Suprapubic skin (tissue), 4 donors: Measurements from ENCODE around the gene CIART. TPM values are rescaled to one million over a fixed set of nuclear protein-coding genes. Genes with fewer than 3 reads are reported as not detected.
"Not testable (repeated sequence)": the region's sequence is repeated elsewhere in the genome, so short reads cannot be mapped to it uniquely, and the experiment has no call there.

Source experiments
- DNase-seq, 2 donors: peaks; one replicate each; pipeline ENCODE4 v3.0.0-alpha.2; 2019; ENCODE audit warnings: low spot score in 2 of 2
- H3K27ac ChIP-seq: fragments of 200-600 bp; sonication (generic); one replicate; pipeline ENCODE4 v1.5.1; 2019
- H3K27me3 ChIP-seq: fragments of 200-600 bp; sonication (generic); one replicate; pipeline ENCODE4 v1.5.1; 2019
- H3K36me3 ChIP-seq: fragments of 200-600 bp; sonication (generic); one replicate; pipeline ENCODE4 v1.5.1; 2019
- H3K4me1 ChIP-seq: fragments of 200-600 bp; sonication (generic); one replicate; pipeline ENCODE4 v1.5.1; 2019
- H3K4me3 ChIP-seq: fragments of 200-600 bp; sonication (generic); one replicate; pipeline ENCODE4 v1.5.1; 2019; ENCODE audit warnings: mild to moderate bottlenecking
- H3K9me3 ChIP-seq: fragments of 200-600 bp; sonication (generic); one replicate; pipeline ENCODE4 v1.5.1; 2019
- CTCF ChIP-seq, 2 donors: fragments of 200-600 bp in 1 of 2; fragments of 450-650 bp in 1 of 2; sonication (generic) in 1 of 2; IDR thresholded peaks; one replicate each; pipeline ENCODE4 v1.5.1; 2016 to 2019; ENCODE audit warnings: antibody characterized with exemption in 2 of 2, mild to moderate bottlenecking in 1 of 2, moderate library complexity in 1 of 2
- EP300 ChIP-seq: sonication (generic); formaldehyde crosslinking; IDR thresholded peaks from one replicate; pipeline ENCODE4 v1.6.1; 2017; ENCODE audit warnings: antibody characterized with exemption
- POLR2A ChIP-seq, 2 donors: fragments of 450-650 bp; IDR thresholded peaks; one replicate each; pipeline ENCODE4 v1.6.1; 2017; ENCODE audit warnings: antibody characterized with exemption in 2 of 2, mild to moderate bottlenecking in 2 of 2, moderate library complexity in 2 of 2
- POLR2AphosphoS5 ChIP-seq, 3 donors: sonication (generic); formaldehyde crosslinking; IDR thresholded peaks; one replicate each; pipeline ENCODE4 v1.6.1; 2017; ENCODE audit warnings: antibody characterized with exemption in 3 of 3
- whole genome bisulfite sequencing: methylation state at CpG from one replicate; pipeline ENCODE4 v1.1.5; 2018; 5-methylcytosine and 5-hydroxymethylcytosine counted together
- total RNA-seq, 4 donors: library from RNA; depleted of rRNA; stranded (reverse); fragments of >200 nt; gene quantifications; one replicate each; pipeline ENCODE4 v1.1.0, GENCODE V29; 2016

The CIART gene
- total RNA-seq: 10 to 100 TPM; 15.8 to 37.4 (median 28.1) TPM

DNA sequence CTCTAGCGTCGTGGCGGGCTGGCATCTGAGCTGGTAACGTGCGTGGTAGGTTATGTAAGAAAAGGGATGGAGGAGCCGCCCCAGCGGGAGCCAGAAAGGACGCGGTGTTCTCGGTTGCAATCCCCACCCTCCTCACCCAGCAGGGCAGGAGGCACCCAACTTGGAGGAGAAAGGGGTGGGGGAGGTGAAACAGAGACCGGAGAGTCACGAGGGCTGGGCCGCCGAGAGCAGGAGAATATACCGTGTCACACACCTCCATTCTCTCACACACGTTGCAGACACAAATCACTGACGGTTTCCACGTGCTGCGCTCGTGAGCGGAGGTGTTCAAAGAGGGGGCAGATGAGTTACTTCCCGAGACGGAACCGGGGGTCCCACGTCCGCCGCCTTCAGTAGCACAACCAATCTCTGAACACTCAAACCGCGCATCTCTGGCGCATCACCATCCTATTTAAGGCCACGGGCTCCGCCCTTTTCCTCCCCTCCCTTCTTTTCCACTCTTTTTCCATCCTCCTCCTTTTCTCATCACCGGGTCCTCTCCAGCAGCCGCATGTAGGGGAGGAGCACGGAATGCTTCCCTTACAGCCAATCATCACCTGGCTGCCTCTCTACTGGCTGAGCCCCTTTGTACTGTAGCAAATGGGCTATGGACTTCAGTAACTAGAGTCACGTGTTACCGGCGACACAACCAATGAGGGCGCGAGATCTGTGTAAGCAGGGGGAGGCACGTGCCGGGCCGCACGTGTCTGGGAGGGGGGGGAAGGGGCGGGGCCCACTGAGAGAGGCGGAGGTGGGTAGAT is at the start of gene CIART:
Gene CIART, plus strand, starts transcription at position 797 of the 800 bp plus-strand sequence. CDS start 714 bp downstream, outside the sequence.
- H3K27me3 ChIP-seq: no peaks in the 10 kb centered on the region
- H3K4me3 ChIP-seq: peak within 1 kb of the TSS; percentile 48
- peak within 1 kb of the TSS; percentile 98 for H3K27ac ChIP-seq
- no peak for TF ChIP-seq CTCF (IDR thresholded peaks at IDR 0.05)
- peak in 2 of 3 donors; percentile 56 to 84 for TF ChIP-seq POLR2AphosphoS5 (IDR thresholded peaks at IDR 0.05)
- peak; percentile 72 for TF ChIP-seq EP300
- peak in 1 of 2 donors; percentile 16 for TF ChIP-seq POLR2A (IDR thresholded peaks at IDR 0.05)
- peaks cover 22% of the 10 kb centered on the region for H3K36me3 ChIP-seq
- H3K9me3 ChIP-seq: no peaks in the 10 kb centered on the region
- under 1% methylated on average over 46 of the region's 46 CpGs for WGBS
- peak; percentile 97 for DNase-seq
- peaks cover 29% of the 10 kb centered on the region for H3K4me1 ChIP-seq

GRCh38 chr1:150232921-150233320 is 49.4 kb upstream of the CIART start:
- H3K9me3 ChIP-seq, H3K27me3 ChIP-seq, H3K4me3 ChIP-seq, H3K27ac ChIP-seq: not testable (repeated sequence)
- Histone ChIP-seq H3K36me3 (peaks cover 13% of the 10 kb centered on the region), H3K4me1 (peaks cover 21% of the 10 kb centered on the region)
- WGBS: 92% methylated on average over 10 of the region's 10 CpGs
- peak in 1 of 2 donors; percentile 44 for DNase-seq

DNA sequence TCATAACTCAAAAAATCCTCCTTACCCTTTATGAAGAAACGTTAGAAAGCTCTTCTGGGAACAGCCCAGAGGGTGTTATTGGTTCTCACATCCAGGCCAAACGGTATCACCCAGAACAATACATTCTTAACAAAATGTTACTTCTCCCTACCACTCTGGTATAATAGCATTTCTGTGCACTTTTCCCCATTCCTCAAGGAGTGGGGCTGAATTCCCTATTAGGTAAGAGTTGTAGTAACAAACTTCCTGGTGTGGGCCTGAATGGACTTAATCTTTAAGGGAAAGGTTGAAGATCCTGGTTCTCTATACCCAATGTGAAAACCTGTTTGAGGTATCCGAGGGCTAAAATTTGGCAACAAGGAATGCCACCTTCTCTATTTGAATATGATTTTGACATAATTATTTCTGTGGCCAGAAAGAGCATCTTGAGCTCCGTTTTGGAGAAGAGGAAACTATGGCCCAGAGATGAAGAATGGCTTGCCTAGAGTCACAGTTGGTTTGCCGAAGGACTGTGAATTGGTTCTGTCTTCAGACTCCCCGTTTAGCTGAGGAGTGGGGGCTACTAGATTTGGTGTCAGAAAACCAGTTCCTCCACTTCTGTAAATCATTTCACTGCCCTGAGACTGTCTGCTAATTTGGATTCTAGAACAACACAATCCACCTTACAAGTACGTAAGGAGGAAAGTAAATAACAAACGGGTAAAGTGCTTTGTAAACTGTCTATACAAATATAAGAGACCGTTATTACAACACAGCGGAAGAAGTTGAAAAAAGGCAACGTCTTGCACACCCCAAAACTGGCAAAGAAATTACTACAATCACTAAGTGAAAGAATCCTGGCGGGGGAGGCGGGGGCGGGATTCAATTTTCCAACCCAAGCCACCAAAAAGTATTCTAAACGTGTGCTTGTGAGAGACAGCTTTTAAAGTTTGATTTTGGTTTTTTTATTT is 48.7 kb upstream of the CIART start:
- TF ChIP-seq POLR2AphosphoS5 (IDR thresholded peaks at IDR 0.05) (no peak), EP300 (no peak), POLR2A (IDR thresholded peaks at IDR 0.05) (no peak), CTCF (IDR thresholded peaks at IDR 0.05) (no peak)
- peak overlapping the region; percentile 99 for H3K4me3 ChIP-seq

DNA sequence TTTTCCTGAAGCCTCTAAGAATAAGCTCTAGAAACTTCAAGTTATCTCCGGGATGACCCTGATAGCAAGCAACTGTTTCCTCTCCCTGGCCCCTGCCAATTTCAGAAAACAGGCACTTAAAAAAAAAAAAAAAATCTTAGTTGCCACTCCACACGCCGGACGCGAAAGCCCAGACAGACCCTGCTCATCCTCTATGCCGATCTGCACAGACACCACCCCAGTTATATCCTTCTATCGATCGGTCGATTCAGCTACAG is 48.1 kb upstream of the CIART start:
- H3K36me3 ChIP-seq: peaks cover 4% of the 10 kb centered on the region
- peak overlapping the region; percentile 99 for H3K4me3 ChIP-seq
- no peaks in the 10 kb centered on the region for H3K9me3 ChIP-seq
- TF ChIP-seq EP300: no peak
- TF ChIP-seq CTCF (IDR thresholded peaks at IDR 0.05): no peak
- no peak for TF ChIP-seq POLR2AphosphoS5 (IDR thresholded peaks at IDR 0.05)
- peaks cover 21% of the 10 kb centered on the region for H3K4me1 ChIP-seq
- DNase-seq: no peak
- H3K27me3 ChIP-seq: no peaks in the 10 kb centered on the region
- 0% methylated on average over 9 of the region's 9 CpGs for WGBS
- peak overlapping the region; percentile 99 for H3K27ac ChIP-seq

More for the DNA sequence above, 48.7 kb upstream of the CIART start:
- DNase-seq: peak in 1 of 2 donors; percentile 77
- H3K27ac ChIP-seq: peak overlapping the region; percentile 99
- H3K4me1 ChIP-seq: peaks cover 21% of the 10 kb centered on the region
- no peaks in the 10 kb centered on the region for H3K27me3 ChIP-seq
- no peaks in the 10 kb centered on the region for H3K9me3 ChIP-seq
- H3K36me3 ChIP-seq: peaks cover 8% of the 10 kb centered on the region
- WGBS: 9% methylated on average over 15 of the region's 15 CpGs

GRCh38 chr1:150234566-150235293 is 47.6 kb upstream of the CIART start:
- H3K36me3 ChIP-seq: no peaks in the 10 kb centered on the region
- DNase-seq: peak; percentile 92 to 93
- H3K4me3 ChIP-seq: peak overlapping the region; percentile 99
- peaks cover 21% of the 10 kb centered on the region for H3K4me1 ChIP-seq
- 1% methylated on average over 18 of the region's 78 CpGs for WGBS
- H3K27me3 ChIP-seq: no peaks in the 10 kb centered on the region
- no peak for TF ChIP-seq CTCF (IDR thresholded peaks at IDR 0.05)
- TF ChIP-seq POLR2AphosphoS5 (IDR thresholded peaks at IDR 0.05): peak in 2 of 3 donors; percentile 43 to 44
- peak; percentile 44 to 67 for TF ChIP-seq POLR2A (IDR thresholded peaks at IDR 0.05)
- peak overlapping the region; percentile 99 for H3K27ac ChIP-seq
- H3K9me3 ChIP-seq: no peaks in the 10 kb centered on the region
